ENCODE data around the gene ZSCAN23.
A peak's percentile ranks its signal among the peaks of the same experiment; 100 is the strongest.
"Not testable (repeated sequence)": the region's sequence is repeated elsewhere in the genome, so short reads cannot be mapped to it uniquely, and the experiment has no call there.

The ZSCAN23 gene

DNA sequence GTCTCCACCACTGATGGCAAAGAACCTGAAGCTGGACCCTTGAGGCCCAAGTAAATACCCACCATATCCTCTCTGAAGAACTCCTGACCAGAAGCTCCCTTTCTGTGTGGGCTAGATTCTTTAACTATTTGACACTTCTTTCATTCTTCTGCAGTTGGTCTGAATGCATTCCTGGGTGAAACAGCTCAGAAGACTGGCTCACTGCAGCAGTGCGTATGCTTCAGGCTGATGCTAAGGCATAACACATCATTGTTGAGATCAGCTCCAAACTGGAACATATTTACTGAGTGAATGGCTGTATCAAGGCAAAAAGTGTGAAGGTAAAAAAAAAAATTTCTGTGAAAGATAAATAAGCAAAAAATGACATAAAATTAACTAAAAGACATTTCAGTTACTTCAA, 19.7 kb downstream of the ZSCAN23 start:
- no peak for ATAC-seq (replicated peaks)
- no peaks in the 10 kb centered on the region for H3K9me3 Mint-ChIP-seq
- H3K27ac Mint-ChIP-seq: no peak overlapping the region
- no peaks in the 10 kb centered on the region for H3K4me1 Mint-ChIP-seq (ENCODE audit: low read depth in 2 of 2)
- no peak for DNase-seq
- H3K4me3 Mint-ChIP-seq: no peak overlapping the region
- H3K27me3 Mint-ChIP-seq: peaks cover 9 to 27% of the 10 kb centered on the region in 2 donors
- H3K36me3 Mint-ChIP-seq (ENCODE audit: insufficient read depth): no peaks in the 10 kb centered on the region

DNA sequence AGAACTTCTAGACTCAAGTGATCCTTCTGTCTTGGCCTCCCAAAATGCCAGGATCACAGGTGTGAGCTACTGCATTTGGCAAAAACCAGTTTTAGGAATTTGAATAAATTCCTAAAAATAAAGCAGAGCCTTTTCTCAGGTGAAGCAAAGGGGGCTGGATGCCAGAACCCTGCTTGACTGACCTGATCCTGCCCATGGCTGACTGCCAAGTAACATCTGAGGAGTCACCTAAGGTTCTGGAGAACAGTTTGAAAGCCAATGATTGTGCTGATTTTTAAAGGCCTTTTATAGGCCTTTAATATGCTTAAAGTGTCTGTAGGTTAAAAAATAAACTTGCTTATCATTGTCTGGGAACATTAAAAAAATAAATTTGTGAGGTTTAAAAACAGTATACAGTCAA, 29.6 kb downstream of the ZSCAN23 start:
- H3K4me1 Mint-ChIP-seq (ENCODE audit: low read depth in 2 of 2): no peaks in the 10 kb centered on the region
- no peak overlapping the region for H3K27ac Mint-ChIP-seq
- H3K36me3 Mint-ChIP-seq (ENCODE audit: insufficient read depth): no peaks in the 10 kb centered on the region
- no peak for ATAC-seq (replicated peaks)
- no peaks in the 10 kb centered on the region for H3K9me3 Mint-ChIP-seq
- peaks cover 31 to 36% of the 10 kb centered on the region in 2 donors for H3K27me3 Mint-ChIP-seq
- DNase-seq: no peak
- H3K4me3 Mint-ChIP-seq: no peak overlapping the region

DNA sequence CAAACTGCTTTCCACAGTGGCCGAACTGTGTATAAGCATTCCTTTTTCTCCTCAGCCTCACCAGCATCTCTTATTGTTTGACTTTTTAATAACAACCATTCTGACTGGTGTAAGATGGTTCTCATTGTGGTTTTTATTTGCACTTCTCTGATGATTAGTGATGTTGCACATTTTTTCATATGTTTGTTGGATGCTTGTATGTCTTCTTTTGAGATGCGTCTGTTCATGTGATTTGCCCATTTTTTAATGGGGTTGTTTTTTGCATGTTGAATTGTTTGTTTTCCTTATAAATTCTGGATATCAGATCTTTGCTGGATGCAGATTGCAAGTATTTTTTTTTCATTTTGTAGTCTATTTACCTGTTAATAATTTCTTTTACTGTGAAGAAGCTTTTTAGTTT, 32.5 kb downstream of the ZSCAN23 start:
- Mint-ChIP-seq H3K4me1 (ENCODE audit: low read depth in 2 of 2) (no peaks in the 10 kb centered on the region), H3K27me3 (peaks cover 52 to 53% of the 10 kb centered on the region in 2 donors), H3K4me3 (no peak overlapping the region), H3K27ac (no peak overlapping the region), H3K36me3 (ENCODE audit: insufficient read depth) (no peaks in the 10 kb centered on the region), H3K9me3 (no peaks in the 10 kb centered on the region)
- no peak for ATAC-seq (replicated peaks)
- no peak for DNase-seq

DNA sequence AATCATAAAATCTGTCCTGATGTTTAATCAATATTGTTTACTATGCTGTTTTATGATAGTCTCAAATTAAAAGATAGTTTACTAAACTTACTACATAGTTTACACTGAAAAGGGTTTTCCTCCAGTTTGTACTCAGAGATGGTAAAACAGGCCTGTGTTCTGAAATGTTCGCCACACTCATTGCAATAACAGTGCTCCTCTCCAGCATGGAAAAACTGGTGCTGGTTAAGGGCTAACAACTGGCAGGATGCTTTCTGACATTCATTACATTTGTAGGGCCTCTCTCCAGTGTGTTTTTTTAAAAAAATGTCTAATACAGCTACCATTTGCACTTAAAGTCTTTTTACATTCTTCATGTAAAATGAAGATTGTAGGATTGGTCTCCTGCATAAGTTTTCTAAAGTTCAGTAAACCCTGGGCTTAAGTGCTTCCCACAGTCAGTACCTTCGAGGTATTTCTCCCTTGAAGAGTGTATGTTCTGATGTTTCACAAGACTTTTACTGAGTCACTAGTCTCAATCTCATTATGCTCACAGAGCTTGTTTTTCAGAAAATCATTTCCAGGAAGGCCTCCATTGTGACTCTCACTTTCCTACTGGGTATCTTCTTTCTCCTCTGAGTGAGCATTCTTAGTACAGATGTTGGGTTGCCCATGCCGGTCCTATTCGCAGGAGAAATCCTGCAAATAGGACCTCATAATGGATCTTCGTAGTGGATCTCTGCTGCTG, 35.1 kb downstream of the ZSCAN23 start:
- Mint-ChIP-seq H3K36me3 (ENCODE audit: insufficient read depth) (no peaks in the 10 kb centered on the region), H3K27me3 (peaks cover 58 to 65% of the 10 kb centered on the region in 2 donors), H3K4me3 (no peak overlapping the region), H3K4me1 (ENCODE audit: low read depth in 2 of 2) (no peaks in the 10 kb centered on the region), H3K27ac (no peak overlapping the region), H3K9me3 (no peaks in the 10 kb centered on the region)
- no peak for DNase-seq
- no peak for ATAC-seq (replicated peaks)

DNA sequence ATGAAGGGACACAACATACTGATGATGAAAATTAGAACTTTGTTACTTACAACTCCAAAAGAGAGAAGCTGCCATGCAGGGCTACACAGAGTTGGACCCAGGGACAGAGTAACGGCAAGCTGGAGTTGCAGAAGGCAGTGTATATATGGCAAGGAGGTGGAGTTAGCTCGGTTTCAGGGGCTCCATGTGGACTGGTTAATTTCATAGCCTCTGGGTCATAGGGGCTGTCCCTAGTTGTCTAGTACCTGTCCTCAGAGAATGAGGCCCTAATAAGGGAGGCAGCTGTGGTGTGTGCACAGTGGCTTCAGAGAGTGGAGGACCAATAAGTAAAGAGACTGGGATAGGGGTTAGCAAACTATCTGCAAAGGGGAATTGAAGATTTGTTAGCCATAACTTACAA, 35.9 kb downstream of the ZSCAN23 start:
- ATAC-seq (replicated peaks): no peak
- H3K27me3 Mint-ChIP-seq: peaks cover 58 to 63% of the 10 kb centered on the region in 2 donors
- H3K9me3 Mint-ChIP-seq: no peaks in the 10 kb centered on the region
- no peaks in the 10 kb centered on the region for H3K36me3 Mint-ChIP-seq (ENCODE audit: insufficient read depth)
- no peak overlapping the region for H3K27ac Mint-ChIP-seq
- DNase-seq: no peak
- H3K4me3 Mint-ChIP-seq: no peak overlapping the region
- H3K4me1 Mint-ChIP-seq (ENCODE audit: low read depth in 2 of 2): no peaks in the 10 kb centered on the region

DNA sequence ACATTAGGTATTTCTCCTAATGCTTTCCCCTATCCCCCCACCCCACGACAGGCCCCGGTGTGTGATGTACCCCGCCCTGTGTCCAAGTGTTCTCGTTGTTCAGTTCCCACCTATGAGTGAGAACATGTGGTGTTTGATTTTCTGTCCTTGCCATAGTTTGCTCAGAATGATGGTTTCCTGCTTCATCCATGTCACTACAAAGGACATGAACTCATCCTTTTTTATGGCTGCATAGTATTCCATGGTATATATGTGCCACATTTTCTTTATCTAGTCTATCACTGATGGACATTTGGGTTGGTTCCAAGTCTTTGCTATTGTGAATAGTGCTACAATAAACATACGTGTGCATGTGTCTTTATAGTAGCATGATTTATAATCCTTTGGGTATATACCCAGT, 39.4 kb downstream of the ZSCAN23 start:
- Mint-ChIP-seq H3K27me3 (peaks cover 50 to 54% of the 10 kb centered on the region in 2 donors), H3K4me1 (ENCODE audit: low read depth in 2 of 2) (peaks cover 7 to 11% of the 10 kb centered on the region in 2 donors)
- ATAC-seq (replicated peaks); DNase-seq; H3K27ac Mint-ChIP-seq; H3K4me3 Mint-ChIP-seq; H3K36me3 Mint-ChIP-seq (ENCODE audit: insufficient read depth); H3K9me3 Mint-ChIP-seq: not testable (repeated sequence)

DNA sequence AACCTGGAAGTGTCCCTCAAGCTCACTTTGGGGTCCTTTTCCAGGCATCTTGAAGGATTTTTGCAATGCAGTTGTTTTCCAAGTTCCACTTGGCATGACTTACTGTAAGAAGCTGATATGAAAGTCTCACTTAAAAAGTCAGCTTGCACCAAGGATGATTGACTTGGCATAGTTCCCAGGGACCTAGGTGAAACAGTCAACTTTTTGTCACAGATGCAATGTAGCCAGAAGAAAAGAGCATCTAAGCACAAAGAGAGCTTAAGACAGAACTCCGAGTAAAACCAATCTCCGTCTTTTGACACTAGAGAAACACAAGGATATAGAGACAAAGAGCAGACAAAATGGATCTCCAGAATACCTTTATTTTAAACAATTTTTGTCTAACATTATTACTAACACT, 41.1 kb downstream of the ZSCAN23 start:
- H3K4me1 Mint-ChIP-seq (ENCODE audit: low read depth in 2 of 2): peaks cover 18 to 20% of the 10 kb centered on the region in 2 donors
- H3K9me3 Mint-ChIP-seq: peaks cover 0 to 8% of the 10 kb centered on the region in 2 donors
- H3K4me3 Mint-ChIP-seq: no peak overlapping the region
- H3K36me3 Mint-ChIP-seq (ENCODE audit: insufficient read depth): peaks cover 10% of the 10 kb centered on the region
- H3K27ac Mint-ChIP-seq: no peak overlapping the region
- ATAC-seq (replicated peaks): no peak
- H3K27me3 Mint-ChIP-seq: peaks cover 43 to 50% of the 10 kb centered on the region in 2 donors
- no peak for DNase-seq

DNA sequence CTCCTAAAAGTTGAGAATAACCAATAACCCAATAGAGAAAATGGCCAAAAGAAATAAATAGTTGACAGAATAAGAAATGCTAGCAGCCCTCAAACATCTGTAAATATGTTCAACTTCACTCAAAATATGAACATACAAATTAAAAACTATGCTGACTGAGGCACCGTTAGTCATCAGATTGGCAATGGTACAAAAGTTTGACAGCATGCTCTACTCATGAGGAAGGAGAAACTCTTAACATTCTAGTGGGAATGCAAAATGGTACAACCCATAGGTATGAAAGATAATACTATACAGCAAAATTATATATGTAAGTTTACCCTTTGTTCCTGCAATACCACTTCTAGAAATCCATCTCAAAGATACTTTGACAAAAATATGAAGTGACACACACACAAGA, 42.1 kb downstream of the ZSCAN23 start:
- DNase-seq (no peak), ATAC-seq (replicated peaks) (no peak)
- H3K36me3 Mint-ChIP-seq (ENCODE audit: insufficient read depth): peaks cover 13% of the 10 kb centered on the region
- H3K4me1 Mint-ChIP-seq (ENCODE audit: low read depth in 2 of 2): peaks cover 27 to 29% of the 10 kb centered on the region in 2 donors
- peaks cover 33 to 41% of the 10 kb centered on the region in 2 donors for H3K27me3 Mint-ChIP-seq
- no peak overlapping the region for H3K4me3 Mint-ChIP-seq
- peaks cover 0 to 8% of the 10 kb centered on the region in 2 donors for H3K9me3 Mint-ChIP-seq
- peak overlapping the region in 1 of 2 donors; percentile 94 for H3K27ac Mint-ChIP-seq

DNA sequence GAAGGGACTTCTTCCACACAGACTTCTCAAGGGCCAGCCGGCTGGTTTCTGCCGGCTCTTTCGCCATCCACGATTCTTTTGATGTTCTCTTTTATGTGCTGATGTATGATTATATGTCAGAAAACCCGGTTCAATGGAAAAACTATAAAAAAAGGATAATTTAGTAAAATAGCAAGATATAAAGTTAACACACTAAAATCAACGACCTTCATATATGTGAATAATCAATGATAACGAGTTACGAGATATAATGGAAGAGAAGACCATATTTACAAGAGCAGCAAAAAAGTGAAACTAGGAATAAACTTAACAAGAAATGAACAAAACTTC, 43.2 kb downstream of the ZSCAN23 start:
- ATAC-seq (replicated peaks) (no peak), DNase-seq (no peak)
- Mint-ChIP-seq H3K36me3 (ENCODE audit: insufficient read depth) (peaks cover 20% of the 10 kb centered on the region), H3K27me3 (peaks cover 25 to 35% of the 10 kb centered on the region in 2 donors), H3K27ac (peak overlapping the region; percentile 90 to 94), H3K9me3 (peaks cover 0 to 8% of the 10 kb centered on the region in 2 donors), H3K4me3 (peak overlapping the region; percentile 86 to 90), H3K4me1 (ENCODE audit: low read depth in 2 of 2) (peaks cover 38 to 39% of the 10 kb centered on the region in 2 donors)

DNA sequence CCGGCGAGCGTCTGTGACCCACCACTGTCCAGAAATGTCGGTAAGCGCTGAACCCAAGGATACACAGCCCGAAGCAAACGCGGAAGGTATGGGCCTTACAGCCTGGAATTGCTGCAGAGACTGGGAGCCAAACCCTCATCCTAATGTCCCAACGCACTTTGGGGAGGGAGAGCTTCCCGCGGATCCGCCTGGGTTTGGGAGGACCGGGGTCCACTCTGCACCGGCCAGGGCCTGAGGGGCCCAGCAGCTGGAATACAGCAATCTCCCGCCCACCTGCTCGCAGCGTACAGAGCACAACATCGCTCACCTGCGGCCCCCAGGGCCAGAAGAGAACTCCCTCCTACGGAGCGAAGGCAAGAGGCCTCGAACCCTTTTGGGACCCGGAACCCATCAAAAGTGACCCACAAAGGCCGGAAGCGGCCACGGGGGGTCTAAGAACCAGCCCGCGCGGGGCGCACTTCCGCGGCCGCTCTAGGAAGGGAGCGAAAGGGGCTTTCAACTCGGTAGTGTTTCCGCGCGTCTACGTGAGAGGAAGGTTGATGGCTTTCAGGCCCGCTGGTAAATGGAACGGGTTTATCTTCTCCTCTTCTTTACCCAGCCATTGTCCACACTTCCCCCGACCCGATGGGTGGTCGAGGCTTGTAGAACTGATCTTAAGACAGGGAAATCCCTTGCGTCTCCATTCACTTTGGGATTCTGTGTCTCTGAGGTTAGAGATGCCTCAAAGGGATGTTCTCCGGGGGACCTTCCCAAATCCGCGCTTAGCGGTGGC, 43.8 kb downstream of the ZSCAN23 start, which contains the start of gene ZSCAN12:
ZSCAN12 (minus strand) TSS at position 398 of the 772 bp plus-strand sequence. CDS start 1,342 bp downstream, outside the sequence.
- Mint-ChIP-seq H3K27me3 (peaks cover 23 to 32% of the 10 kb centered on the region in 2 donors), H3K4me1 (ENCODE audit: low read depth in 2 of 2) (peaks cover 40 to 43% of the 10 kb centered on the region in 2 donors), H3K27ac (peak within 1 kb of the TSS; percentile 90 to 94), H3K9me3 (peaks cover 0 to 8% of the 10 kb centered on the region in 2 donors), H3K36me3 (ENCODE audit: insufficient read depth) (peaks cover 20% of the 10 kb centered on the region), H3K4me3 (peak within 1 kb of the TSS; percentile 86 to 90)
- DNase-seq (peak; percentile 80 to 82 (median 81)), ATAC-seq (replicated peaks) (peak; percentile 98)

DNA sequence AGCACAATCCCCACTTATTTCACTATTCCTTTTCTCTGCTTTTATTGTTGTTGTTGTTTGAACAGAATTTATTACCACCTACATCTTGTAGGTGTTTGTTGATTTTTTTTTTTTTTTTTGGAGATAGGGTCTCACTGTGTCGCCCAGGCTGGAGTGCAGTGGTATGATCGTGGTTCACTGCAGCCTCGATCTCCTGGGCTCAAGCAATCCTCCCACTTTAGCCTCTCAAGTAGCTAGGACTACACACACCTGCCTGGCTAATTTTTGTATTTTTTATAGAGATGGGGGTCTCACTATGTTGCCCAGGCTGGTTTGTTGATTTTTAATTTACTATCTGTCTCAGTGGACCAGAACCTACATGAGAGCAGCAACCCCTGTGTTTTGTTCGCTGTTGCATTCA, 47.4 kb downstream of the ZSCAN23 start:
- Mint-ChIP-seq H3K36me3 (ENCODE audit: insufficient read depth) (peaks cover 45% of the 10 kb centered on the region), H3K9me3 (peaks cover 0 to 8% of the 10 kb centered on the region in 2 donors), H3K4me3 (peak overlapping the region in 1 of 2 donors; percentile 5), H3K27me3 (peaks cover under 1 to 7% of the 10 kb centered on the region in 2 donors), H3K27ac (no peak overlapping the region), H3K4me1 (ENCODE audit: low read depth in 2 of 2) (peaks cover 44 to 57% of the 10 kb centered on the region in 2 donors)
- no peak for ATAC-seq (replicated peaks)
- DNase-seq: no peak

DNA sequence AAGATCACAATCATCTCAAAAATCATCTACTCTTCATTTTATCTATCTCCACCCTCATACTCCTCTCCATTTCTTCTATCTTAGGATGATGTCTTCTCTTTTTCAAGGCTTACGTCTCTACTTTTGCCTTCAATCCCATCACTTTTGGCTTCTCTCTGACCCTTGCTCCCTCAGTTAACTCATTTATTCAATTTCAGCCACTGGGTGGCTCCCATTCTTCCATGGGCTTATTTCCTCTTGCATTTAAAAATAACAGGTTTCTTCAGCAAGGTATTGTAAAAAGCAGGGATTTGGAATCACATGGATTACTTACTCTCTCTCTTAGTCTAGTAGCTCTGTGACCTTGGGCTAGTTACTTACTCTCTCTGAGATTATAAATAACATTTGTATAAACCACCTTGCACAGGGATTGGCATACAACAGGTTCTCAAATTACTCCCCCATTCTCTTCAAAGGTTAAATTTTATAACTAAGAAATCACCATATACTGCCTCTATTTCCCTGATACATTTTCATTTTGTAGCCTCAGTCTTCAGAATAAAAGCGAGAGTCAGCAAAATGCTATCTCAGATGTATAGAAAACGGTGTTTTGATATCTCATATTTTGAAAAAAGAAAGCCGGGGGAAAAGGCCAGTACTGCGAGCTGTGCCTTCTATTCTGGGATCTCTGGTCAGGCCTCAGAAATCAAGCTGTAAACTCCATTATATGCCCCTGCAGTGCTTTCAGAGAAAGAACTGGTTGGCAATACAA, 49.2 kb downstream of the ZSCAN23 start:
- Mint-ChIP-seq H3K27me3 (no peaks in the 10 kb centered on the region), H3K36me3 (ENCODE audit: insufficient read depth) (peaks cover 43% of the 10 kb centered on the region), H3K4me3 (no peak overlapping the region), H3K27ac (no peak overlapping the region), H3K9me3 (no peaks in the 10 kb centered on the region), H3K4me1 (ENCODE audit: low read depth in 2 of 2) (peaks cover 33 to 50% of the 10 kb centered on the region in 2 donors)
- DNase-seq: no peak
- no peak for ATAC-seq (replicated peaks)

DNA sequence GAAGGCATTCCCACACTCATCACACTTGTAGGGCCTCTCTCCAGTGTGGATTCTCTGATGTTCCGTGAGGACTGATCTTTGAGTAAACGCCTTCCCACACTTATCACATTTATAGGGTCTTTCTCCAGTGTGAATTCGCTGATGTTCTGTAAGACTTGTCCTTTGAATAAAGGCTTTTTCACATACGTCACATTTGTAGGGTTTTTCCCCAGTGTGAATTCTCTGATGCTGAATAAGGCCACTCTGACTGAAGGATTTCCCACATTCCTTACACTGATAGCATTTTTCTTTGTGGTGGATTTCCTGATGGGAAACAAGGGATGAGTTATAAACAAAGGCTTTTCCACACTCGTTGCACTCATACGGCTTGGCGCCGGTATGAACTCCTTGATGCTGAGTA, 52.6 kb downstream of the ZSCAN23 start:
- DNase-seq (no peak), ATAC-seq (replicated peaks) (no peak)
- Mint-ChIP-seq H3K36me3 (ENCODE audit: insufficient read depth) (peaks cover 35% of the 10 kb centered on the region), H3K27ac (no peak overlapping the region), H3K27me3 (no peaks in the 10 kb centered on the region), H3K4me1 (ENCODE audit: low read depth in 2 of 2) (peaks cover 12 to 34% of the 10 kb centered on the region in 2 donors), H3K4me3 (no peak overlapping the region), H3K9me3 (no peaks in the 10 kb centered on the region)

All from effector memory CD8-positive, alpha-beta T cell (primary cell).